Superior temporal gyrus (tissue), 1 donor: ENCODE data around the gene ETFB.

Experiments
- DNase-seq: peaks from one replicate; pipeline ENCODE4 v3.0.0-alpha.2; 2016; ENCODE audit errors: extremely low spot score

ETFB gene

GRCh38 chr19:51327066-51328001 lies 38.9 kb downstream of the ETFB start:
- DNase-seq = no peak

- DNase-seq = no peak
Measured at GRCh38 chr19:51326216-51327065, 39.7 kb downstream of the ETFB start.

- DNase-seq = no peak
Measured at GRCh38 chr19:51325161-51325976, 40.8 kb downstream of the ETFB start.

GRCh38 chr19:51324167-51324481 lies 42.1 kb downstream of the ETFB start:
- no peak for DNase-seq

GRCh38 chr19:51323481-51324166 lies 42.6 kb downstream of the ETFB start:
- DNase-seq = no peak

- no peak for DNase-seq
Measured at GRCh38 chr19:51321799-51322198, 44.4 kb downstream of the ETFB start.

GRCh38 chr19:51320280-51320657 lies 45.9 kb downstream of the ETFB start:
- DNase-seq = no peak

GRCh38 chr19:51319649-51320279 lies 46.4 kb downstream of the ETFB start:
- no peak for DNase-seq

- no peak for DNase-seq
Measured at GRCh38 chr19:51318687-51319648, 47.2 kb downstream of the ETFB start.

- no peak for DNase-seq
Measured at GRCh38 chr19:51317968-51318367, 48.2 kb downstream of the ETFB start.

- DNase-seq = no peak
Measured at GRCh38 chr19:51317376-51317775, 48.8 kb downstream of the ETFB start.

- DNase-seq = no peak
Measured at GRCh38 chr19:51316688-51317087, 49.5 kb downstream of the ETFB start.

GRCh38 chr19:51311351-51312257 lies 54.6 kb downstream of the ETFB start, which contains the start of gene IGLON5:
TSS of gene IGLON5 (plus strand) at chr19:51311644. CDS start at chr19:51311848, 204 bp downstream.
- no peak for DNase-seq

- DNase-seq = no peak
Measured at GRCh38 chr19:51305479-51305878, 60.7 kb downstream of the ETFB start.

GRCh38 chr19:51301266-51301665 lies 64.9 kb downstream of the ETFB start:
- DNase-seq = no peak

- DNase-seq = no peak
Measured at GRCh38 chr19:51297406-51297805, 68.8 kb downstream of the ETFB start.

GRCh38 chr19:51296336-51297093 lies 69.7 kb downstream of the ETFB start:
- DNase-seq = no peak
